ENCODE results near the gene TOM1. TPM values are rescaled to one million over a fixed set of nuclear protein-coding genes. Genes with fewer than 3 reads are reported as not detected.

TOM1 gene
- total and polyA plus RNA-seq, 10 of the 15 experiments (the other 5 are each of a cell fraction or from before 2014, with no cell fraction given) = 2.2 to 64.6 (median 40.3) TPM

DNA sequence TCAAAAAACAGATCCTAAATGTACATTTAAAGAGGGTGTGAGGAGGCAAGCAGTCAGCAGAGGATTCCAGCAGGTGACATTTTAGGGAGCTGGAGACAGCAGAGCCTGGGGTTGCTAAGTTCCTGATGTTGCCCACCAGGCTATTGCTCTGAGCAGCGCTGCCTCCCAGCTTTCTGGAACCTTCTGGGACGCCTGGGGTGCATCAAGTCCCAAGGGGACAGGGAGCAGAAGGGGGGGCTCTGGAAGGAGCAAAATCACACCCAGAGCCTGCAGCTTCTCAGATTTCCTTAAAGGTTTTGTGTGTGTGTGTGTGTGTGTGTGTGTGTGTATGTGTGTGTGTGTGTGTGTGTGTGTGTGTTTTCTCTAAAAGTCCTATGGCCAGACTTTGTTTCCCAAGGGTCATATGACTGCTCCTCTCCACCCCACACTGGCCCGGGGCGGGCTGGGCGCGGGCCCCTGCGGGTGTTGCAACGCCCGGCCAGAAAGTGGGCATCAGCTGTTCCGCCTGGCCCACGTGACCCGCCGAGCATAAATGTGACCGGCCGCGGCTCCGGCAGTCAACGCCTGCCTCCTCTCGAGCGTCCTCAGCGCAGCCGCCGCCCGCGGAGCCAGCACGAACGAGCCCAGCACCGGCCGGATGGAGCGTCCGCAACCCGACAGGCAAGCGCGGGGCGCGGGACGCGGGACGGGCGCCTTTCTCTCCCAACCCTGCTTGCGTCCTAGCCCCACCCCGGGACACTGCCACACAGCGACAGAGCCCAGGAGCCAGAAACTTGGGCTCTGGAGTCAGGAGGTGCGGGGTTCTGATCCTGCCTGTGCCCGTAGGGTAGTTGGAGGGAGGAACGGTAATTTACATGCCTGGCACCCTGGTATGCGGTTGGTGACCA lies 81.1 kb downstream of the TOM1 start, which contains the start of gene HMOX1 (continued):
- TF ChIP-seq GATAD2B (conservative IDR thresholded peaks at IDR 0.05; ENCODE audit: low read depth) = peak; percentile 88
- no peak for TF ChIP-seq HDAC6 (IDR thresholded peaks at IDR 0.05; ENCODE audit: unreplicated experiment)
- TF ChIP-seq PAX5 (IDR thresholded peaks at IDR 0.05; ENCODE audit: borderline replicate concordance, low read depth, low read length) = 0 out of 2 replicates have a peak, but pooled peaks have one; percentile 8
- peak; percentile 73 for TF ChIP-seq MXI1 (IDR thresholded peaks at IDR 0.05; ENCODE audit: low read depth, low read length)
- TF ChIP-seq CHD2 (IDR thresholded peaks at IDR 0.05; ENCODE audit: borderline replicate concordance, low read depth, low read length) = 0 out of 2 replicates have a peak, but pooled peaks have one; percentile 57
- TF ChIP-seq SMARCA5 (IDR thresholded peaks at IDR 0.05) = peak; percentile 71
- TF ChIP-seq, protein P1, sequence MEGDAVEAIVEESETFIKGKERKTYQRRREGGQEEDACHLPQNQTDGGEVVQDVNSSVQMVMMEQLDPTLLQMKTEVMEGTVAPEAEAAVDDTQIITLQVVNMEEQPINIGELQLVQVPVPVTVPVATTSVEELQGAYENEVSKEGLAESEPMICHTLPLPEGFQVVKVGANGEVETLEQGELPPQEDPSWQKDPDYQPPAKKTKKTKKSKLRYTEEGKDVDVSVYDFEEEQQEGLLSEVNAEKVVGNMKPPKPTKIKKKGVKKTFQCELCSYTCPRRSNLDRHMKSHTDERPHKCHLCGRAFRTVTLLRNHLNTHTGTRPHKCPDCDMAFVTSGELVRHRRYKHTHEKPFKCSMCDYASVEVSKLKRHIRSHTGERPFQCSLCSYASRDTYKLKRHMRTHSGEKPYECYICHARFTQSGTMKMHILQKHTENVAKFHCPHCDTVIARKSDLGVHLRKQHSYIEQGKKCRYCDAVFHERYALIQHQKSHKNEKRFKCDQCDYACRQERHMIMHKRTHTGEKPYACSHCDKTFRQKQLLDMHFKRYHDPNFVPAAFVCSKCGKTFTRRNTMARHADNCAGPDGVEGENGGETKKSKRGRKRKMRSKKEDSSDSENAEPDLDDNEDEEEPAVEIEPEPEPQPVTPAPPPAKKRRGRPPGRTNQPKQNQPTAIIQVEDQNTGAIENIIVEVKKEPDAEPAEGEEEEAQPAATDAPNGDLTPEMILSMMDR (IDR thresholded peaks at IDR 0.05 in 2 of 3, conservative IDR thresholded peaks at IDR 0.05 in 1 of 3; ENCODE audit: control insufficient read depth in 2 of 3, extremely low read depth in 1 of 3, insufficient read depth in 1 of 3, low read depth in 3 of 3, low read length in 3 of 3) = peak in 1 of 3 experiments; percentile 51; a peak in 2 of 6 replicates
- TF ChIP-seq TCF12 (IDR thresholded peaks at IDR 0.05; ENCODE audit: low read depth, low read length) = no peak
- TF ChIP-seq, protein P2, sequence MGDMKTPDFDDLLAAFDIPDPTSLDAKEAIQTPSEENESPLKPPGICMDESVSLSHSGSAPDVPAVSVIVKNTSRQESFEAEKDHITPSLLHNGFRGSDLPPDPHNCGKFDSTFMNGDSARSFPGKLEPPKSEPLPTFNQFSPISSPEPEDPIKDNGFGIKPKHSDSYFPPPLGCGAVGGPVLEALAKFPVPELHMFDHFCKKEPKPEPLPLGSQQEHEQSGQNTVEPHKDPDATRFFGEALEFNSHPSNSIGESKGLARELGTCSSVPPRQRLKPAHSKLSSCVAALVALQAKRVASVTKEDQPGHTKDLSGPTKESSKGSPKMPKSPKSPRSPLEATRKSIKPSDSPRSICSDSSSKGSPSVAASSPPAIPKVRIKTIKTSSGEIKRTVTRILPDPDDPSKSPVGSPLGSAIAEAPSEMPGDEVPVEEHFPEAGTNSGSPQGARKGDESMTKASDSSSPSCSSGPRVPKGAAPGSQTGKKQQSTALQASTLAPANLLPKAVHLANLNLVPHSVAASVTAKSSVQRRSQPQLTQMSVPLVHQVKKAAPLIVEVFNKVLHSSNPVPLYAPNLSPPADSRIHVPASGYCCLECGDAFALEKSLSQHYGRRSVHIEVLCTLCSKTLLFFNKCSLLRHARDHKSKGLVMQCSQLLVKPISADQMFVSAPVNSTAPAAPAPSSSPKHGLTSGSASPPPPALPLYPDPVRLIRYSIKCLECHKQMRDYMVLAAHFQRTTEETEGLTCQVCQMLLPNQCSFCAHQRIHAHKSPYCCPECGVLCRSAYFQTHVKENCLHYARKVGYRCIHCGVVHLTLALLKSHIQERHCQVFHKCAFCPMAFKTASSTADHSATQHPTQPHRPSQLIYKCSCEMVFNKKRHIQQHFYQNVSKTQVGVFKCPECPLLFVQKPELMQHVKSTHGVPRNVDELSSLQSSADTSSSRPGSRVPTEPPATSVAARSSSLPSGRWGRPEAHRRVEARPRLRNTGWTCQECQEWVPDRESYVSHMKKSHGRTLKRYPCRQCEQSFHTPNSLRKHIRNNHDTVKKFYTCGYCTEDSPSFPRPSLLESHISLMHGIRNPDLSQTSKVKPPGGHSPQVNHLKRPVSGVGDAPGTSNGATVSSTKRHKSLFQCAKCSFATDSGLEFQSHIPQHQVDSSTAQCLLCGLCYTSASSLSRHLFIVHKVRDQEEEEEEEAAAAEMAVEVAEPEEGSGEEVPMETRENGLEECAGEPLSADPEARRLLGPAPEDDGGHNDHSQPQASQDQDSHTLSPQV (IDR thresholded peaks at IDR 0.05) = no peak
- TF ChIP-seq NKRF (conservative IDR thresholded peaks at IDR 0.05) = peak; percentile 51; the same call in 1 of the 2 replicates
- TF ChIP-seq, protein P3, sequence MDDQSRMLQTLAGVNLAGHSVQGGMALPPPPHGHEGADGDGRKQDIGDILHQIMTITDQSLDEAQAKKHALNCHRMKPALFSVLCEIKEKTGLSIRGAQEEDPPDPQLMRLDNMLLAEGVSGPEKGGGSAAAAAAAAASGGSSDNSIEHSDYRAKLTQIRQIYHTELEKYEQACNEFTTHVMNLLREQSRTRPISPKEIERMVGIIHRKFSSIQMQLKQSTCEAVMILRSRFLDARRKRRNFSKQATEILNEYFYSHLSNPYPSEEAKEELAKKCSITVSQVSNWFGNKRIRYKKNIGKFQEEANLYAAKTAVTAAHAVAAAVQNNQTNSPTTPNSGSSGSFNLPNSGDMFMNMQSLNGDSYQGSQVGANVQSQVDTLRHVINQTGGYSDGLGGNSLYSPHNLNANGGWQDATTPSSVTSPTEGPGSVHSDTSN (IDR thresholded peaks at IDR 0.05; ENCODE audit: insufficient replicate concordance, low read depth, low read length) = peak; percentile 11
- TF ChIP-seq JUNB (IDR thresholded peaks at IDR 0.05) = no peak
- TF ChIP-seq ESRRA (IDR thresholded peaks at IDR 0.05; ENCODE audit: low read length) = no peak
- TF ChIP-seq BACH1 (IDR thresholded peaks at IDR 0.05; ENCODE audit: borderline replicate concordance) = peak; percentile 92
- no peak for TF ChIP-seq SREBF2 (IDR thresholded peaks at IDR 0.05; ENCODE audit: low read length)
- TF ChIP-seq CEBPB (IDR thresholded peaks at IDR 0.05; ENCODE audit: borderline replicate concordance in 1 of 2, low read depth in 2 of 2, low read length in 2 of 2) = peak in 1 of 2 experiments; percentile 67; a peak in 1 of 4 replicates
- TF ChIP-seq BCL11A (IDR thresholded peaks at IDR 0.05; ENCODE audit: low read depth, low read length) = no peak

All from GM12878 (cell line).